NCI-H510A treated with DMSO at 0.1 percent for 48 hours (cell line): ENCODE results near the gene FGD4.

ENCODE experiments used
- DNase-seq: peaks from one replicate; lab custom pipeline; 2025; lab: John Stamatoyannopoulos, UW

FGD4 gene

DNA sequence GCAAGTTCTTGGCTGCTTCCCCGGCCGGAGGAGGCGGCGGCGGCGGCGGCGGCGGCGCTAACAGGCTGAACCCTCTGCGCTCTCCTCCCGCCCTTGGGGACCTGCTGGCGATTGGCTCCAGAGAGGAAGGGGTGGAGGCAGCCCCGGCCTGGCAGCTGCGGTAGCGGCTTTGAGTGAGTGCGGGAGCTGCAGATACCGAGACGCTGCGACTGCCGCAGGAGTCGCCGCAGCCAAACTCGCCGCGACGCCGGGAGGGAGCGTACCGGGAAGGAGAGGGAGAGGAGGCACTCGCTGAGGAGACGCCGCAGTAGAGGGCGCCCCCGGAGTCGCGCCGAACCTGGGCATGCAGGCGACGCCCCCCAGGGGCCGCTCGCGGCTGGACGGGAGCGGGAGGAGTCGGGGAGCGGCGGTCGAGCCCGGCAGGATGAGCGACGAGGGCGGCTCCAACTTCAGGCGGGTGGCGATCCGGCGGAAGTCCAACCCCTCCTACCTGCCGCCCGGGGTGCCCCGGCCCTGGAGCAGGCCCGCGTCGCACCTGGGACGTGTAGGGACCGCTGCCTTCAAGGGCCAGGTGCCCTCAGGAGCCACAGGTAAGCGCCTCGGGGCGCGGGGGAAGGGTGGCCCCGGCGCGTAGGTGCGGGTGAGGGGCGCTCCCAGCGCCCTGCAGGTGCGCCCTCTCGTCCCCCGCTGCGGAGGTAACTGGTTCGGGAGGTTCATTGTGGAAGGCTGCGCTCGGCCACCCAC is at the start of gene FGD4:
Gene FGD4, plus strand, starts transcription at position 189 of the 744 bp plus-strand sequence.
- peak; percentile 74 for DNase-seq

DNA sequence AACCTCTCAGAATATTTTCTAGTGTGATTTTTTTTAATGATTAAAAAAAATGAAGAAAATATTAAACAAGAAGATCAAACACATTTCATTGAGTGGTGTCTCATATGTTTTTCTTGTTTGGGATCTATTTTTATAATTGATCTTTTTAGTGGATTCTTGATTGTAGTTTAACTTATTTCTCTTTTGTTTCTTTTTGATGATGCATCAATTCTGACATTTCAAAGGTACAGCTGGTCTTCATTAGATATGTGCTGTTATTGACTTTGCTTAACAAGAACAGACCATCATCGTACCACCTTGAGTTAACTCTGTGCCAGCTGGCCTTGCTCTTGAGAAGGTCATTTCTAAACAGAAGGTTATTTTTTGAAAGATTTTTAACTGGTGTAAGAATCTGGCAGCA is 45.8 kb upstream of the FGD4 start:
- no peak for DNase-seq

DNA sequence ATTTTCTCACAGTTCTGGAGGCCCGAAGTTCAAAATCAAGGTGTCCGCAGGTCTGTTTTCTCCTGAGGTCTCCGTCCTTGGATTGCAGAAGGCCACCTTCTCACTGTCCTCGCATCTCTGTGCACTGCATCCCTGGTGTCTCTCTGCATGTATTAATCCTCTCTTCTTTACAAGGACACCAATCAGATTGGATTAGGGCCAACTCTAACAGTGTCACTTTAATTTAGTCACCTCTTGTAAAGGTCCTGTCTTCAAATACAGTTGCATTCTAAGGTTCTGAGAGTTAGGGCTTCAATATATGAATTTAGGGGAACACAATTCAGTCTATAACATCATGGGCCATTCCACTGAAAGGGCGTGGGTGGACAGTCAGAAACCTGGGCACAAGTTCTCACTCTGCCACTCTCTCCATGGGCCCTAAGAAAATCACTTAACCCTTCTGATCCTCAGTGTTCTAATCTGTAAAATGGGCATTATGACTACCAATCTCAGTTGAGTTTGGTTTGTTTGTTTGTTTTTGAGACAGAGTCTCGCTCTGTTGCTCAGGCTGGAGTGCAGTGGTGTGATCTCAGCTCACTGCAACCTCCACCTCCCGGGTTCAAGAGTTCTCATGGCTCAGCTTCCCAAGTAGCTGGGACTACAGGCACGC is 41.6 kb upstream of the FGD4 start:
- no peak for DNase-seq

DNA sequence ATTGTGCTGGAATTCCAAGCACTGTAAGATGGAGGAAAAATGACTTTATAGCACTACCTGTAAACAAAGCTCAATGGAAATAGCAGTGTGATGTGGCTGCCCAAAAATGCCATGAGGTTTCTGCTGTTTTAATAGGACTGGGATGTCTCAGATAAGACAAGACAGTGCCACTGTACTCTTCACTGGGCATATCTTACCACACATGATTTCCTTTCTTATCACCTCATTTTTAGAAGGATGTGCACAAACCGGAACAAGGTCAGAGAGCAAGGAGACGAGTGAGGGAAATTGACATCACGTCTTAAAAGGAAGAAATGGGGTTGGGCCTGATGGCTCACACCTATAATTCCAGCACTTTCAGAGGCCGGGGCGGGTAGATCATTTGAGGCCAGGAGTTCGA is 38.4 kb upstream of the FGD4 start:
- no peak for DNase-seq

DNA sequence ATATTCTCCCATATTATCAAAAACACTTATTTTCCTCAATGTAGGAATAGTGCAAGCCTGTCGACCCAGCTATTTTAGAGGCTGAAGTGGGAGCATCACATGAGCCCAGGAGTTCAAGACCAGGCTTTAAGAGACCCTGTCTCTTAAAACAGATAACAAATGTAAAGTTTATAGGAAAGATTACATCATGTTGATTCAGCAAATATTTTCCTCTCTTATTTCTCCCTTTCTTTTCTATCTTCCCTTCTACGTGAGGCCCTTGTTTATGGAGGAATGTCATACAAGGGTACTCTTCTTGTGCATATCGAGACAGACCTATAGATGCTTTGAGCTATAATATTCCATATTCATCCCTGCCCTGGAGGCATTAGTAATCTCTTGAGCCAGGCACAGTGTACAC is 36.5 kb upstream of the FGD4 start:
- no peak for DNase-seq

DNA sequence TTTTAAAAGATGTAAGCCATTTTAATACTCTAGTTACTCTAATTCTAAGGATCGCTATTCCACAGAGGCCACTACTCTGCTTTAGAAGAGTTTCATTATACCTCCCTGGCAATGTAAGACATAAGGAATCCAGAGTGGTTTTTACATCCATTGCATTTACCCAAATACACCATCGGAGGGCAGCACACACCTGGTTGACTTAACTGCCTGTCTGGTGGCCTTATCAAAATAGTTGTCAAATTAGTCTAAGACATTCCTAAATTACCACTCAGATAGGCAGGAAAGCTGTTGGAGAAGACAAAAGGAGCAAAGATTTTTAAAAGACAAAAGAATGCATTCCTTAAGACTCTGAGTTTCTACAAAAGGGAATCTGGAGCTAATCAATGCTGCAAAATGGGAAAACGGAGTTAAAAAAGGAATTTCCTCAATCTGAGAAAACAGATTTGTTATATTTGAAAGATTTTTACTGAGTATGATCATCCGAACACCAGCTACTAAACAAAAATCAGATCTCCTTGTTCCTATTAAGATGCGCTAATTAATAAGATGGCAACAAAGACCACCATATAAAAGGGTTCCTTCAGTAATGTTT is 33.8 kb upstream of the FGD4 start:
- peak; percentile 48 for DNase-seq

DNA sequence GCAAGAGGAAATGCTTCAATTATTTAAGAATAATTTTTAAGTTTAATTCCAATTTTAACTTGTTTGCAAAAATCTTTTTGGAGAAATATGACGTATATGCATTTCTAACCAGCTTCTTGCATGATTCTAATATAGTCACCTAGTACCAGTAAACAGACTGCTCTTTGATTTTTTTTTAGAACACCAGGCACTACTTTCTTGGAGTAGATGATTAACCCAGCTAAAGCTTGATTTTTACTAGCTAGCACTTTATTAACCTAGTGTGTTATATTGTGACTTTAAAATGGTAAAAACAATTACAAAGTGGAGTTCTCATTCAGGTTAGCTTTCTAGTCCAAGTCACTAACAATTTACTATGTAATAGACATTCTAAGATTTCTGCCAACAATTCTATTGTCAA is 32.6 kb upstream of the FGD4 start:
- no peak for DNase-seq

DNA sequence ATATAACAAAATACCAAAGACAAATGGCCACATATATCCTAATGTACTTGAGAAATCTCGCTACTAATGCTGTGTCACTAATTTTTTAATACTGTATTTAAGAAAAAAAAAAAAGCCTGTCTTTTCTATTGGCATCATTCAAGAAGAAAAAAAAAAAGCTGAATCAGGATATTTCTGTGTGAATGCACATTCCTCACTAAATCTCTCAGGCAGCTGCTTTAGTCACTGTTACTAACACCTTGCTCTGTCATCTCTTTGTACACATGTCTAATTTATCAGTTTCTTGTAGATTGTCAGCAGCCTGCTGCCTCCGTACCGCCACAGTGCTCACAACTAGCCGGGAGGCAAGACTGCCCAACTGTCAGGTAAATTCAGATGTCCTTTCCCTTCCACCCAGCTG is 32.0 kb upstream of the FGD4 start:
- DNase-seq, result no peak

DNA sequence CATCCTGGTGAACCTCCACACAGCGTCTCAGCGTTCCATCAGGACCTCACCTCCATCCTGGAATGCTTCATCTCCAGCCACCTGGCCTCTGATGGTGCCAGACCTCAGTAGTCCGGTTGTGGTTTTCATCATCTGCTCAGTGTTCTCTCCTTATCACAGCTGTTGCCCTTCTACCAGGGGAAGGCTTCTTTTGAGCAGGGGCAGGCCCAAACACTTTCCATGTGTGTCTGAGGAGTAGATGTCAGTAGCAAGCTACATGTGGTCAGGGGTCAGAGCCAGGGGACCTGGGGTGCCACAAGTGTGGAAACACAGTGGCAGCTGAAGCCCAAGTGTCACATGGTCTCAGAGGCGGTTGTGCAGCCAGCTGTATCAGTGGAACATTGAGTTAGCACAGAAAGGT is 30.2 kb upstream of the FGD4 start:
- no peak for DNase-seq

DNA sequence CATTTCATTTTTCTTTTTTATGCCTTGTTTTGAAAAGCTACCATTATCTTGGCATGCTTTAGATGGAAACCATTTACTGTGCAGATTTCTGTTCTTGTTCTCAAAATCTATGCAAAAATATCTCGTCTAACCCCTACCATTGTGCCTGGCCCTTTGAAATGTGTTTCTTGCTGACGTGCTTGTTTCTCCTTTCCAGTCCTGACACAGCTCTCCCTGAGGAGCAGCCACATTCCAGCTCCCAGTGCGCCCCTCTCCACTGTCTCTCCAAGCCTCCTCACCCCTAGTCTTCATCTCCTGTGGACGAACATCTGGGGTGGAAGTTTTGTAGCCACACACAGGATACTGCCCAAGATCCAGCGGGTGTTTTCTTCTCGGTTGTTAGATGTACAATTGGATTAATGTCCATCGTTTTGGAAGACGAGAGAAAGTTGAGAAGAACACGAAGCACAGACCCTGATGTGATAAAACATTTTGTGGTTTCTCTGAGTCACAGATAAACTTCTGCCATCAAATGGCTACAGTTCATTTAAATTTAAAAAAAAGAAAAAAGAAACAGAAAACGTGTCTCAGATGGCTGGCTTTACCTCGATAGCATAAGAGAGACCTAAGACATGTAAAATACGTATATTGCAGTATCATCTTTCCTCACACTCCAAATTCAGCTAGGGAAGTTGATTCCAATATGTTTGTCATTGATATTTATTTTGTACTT is 21.9 kb upstream of the FGD4 start:
- DNase-seq, result no peak

DNA sequence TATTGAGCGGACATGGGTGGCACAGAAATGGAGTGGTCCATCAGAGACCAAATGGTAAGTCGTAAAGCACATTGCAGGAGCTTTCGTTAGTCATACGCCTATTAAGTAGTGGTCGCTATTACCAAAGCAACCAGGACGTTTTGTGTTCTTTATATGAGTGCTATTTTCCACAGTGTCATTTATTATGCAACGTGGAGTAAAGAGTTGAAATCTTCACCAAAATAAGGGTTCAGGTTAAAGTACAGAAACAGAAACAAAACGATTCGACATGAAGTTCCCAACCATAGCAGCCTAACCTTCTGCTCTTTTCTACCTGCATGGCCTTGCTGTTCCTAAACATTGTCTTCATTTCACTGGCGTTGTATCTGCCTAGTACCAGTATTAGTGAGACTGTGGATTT is 20.1 kb upstream of the FGD4 start:
- no peak for DNase-seq

DNA sequence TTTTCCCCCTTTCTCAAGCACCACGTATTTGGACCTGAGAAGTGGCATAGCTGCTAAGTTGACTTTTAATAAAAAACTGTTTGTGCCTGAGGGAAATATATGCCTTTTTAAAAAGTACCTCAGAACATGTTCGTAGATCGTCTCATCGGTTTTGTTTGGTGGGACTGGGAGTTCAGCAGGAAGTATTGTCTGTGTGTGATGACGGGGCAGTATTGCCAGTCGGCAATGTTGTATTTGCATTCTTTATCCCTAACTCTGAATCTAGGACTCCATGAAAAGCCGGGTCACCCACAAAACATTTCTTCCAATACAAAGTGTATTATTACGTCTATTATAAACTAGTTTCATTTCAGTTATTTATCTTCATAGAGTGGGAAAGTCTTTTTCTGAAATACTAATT is 19.7 kb upstream of the FGD4 start:
- no peak for DNase-seq

DNA sequence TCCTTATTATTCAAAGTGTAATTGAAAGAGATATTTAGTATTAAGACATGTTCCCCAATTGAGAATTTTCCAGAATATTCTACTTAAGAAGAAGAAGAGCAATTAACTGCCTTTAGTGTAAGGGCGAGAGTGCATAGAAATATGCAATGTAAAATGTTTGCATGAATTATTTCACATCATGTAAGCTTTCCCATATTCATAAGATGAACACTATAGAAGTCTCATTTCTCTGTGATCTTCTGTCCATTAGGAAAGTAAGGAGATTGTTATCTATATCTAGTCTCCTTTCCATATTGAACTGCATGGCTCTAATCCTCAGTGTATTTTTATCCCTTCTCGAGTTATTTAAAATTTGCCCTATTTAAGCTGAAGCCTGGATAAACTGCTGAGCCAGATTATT is 17.1 kb upstream of the FGD4 start:
- DNase-seq, result no peak

DNA sequence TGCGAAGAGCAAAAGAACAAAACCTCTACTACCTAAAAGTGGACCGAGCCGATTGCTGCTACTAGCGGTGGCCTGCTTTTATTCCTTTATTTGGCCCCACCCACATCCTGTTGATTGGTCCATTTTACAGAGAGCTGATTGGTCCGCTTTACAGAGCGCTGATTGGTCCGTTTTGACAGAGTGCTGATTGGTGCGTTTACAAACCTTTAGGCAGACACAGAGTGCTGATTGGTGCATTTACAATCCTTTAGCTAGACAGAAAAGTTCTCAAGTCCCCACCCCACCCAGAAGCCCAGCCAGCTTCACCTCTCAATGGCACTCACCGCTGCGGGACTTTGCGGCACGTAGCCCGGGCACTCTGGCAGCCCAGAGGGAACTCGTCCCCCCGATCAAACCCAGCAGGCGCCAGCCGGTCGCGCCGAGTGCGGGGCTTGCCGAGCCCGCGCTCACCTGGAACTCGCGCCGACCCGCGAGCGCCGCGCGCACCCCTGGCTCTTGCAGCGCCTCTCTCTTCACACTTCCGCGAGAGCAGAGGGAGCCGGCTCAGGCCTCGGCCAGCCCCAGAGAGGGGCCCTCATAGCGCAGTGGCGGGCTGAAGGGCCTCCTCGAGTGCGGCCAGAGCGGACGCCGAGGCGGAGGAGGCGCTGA is 8.7 kb upstream of the FGD4 start:
- no peak for DNase-seq

DNA sequence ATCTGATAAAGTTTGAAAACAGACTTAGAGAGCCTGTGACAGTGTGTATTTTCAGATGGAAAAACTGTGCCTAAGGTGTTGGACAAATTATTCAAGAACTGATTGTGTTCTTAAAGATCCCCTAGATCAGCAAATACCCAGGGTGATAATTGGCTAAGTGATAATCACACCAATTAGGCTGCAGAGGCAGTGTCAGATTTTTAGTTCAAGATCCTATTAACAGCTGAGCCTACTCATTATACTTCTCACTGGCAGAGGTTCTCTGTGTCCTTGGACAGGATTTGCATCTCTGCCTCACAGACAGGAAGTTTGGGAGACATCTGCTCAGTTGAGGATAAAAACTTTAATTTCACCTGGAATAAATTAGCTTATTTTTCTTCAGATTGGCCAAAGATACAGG is 4.3 kb upstream of the FGD4 start:
- no peak for DNase-seq

DNA sequence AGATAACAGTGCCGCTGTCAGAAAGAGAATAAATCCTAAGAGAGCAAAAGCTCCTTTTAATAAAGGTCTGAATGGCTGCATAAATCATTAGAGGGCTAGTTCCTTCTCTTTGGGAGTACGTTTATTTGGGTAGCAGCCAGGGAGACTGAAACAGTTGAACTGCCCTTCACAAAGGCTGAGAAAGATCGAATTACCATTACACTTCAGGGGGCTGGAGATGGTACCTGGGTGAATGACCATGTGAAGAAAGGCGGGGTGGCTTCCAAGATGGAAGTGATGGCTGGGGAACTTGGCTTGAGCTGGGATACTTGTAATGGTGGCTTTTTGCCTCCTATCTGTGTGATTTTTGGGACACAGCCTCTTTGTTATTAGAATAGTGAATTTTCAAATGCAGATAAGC is 1.7 kb upstream of the FGD4 start:
- no peak for DNase-seq

DNA sequence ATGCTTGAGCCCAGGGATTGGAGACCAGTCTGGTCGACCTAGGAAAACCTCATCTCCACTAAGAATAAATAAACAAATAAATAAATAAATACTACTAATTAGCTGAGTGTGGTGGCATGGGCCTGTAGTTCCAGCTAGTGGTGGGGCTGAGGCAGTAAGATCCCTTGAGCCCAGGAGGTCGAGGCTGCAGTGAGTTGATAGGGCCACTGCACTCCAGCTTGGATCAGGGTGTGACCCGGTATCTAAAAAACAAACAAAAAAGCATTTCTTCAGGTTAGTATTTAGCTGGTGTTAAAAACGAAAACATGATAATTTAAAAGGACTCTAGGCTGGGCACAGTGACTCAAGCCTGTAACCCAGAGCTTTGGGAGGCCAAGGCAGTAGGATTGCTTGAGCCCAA is 1.2 kb upstream of the FGD4 start:
- no peak for DNase-seq

DNA sequence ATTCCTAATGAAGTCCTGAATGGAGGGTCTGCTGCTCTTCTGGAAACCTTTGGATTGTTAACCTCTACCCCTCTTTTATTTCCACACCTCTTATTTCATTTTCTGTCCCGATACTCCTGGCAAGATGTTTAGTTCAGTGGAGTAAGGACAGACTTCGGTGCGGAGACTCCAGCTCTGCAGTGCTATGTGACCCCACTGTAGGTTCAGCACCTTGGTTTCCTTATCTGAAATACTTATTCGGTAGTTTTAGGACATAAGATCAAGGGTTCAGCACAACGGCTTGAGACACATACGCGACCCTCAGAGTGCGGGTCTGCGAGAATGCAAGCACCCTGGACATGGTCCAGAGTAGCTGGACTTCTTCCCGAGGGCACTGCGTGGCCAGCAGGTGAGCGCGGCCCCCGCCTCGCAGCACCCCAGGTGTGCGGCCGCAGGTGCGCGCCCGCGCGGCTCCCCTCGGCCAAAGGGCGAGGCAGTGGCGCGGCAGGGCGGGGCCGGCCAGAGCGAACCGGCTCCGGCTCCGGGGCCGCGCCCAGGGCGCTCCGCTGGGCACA is 465 bp upstream of the FGD4 start:
- peak; percentile 74 for DNase-seq

DNA sequence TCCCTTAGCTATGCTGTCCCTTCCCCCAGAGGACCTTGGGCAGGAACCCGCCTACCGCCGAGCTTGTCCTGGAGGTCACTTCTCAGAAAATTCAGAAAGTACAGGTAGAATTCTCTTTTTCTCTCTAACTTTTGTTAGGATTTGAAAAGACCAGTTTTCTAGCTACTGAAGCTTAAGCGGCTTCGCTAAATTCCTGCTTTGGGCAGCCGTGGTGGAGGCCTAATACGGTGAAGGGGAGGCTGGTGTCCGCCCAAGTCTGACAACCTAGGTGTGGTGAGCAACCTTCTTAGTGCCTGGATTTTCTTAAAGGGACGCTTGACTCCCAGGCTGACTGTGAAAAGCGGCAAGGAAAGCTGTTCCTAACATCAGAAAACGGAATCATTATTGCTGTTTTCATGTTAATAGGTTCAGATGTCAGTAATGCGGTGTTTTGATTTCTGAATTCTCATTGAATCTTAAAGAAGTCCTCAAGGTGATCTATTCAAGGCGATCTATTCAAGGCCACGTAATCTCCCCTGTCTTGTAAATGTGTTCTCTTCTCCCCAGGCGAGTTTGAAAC is 835 bp downstream of the FGD4 start:
- no peak for DNase-seq

DNA sequence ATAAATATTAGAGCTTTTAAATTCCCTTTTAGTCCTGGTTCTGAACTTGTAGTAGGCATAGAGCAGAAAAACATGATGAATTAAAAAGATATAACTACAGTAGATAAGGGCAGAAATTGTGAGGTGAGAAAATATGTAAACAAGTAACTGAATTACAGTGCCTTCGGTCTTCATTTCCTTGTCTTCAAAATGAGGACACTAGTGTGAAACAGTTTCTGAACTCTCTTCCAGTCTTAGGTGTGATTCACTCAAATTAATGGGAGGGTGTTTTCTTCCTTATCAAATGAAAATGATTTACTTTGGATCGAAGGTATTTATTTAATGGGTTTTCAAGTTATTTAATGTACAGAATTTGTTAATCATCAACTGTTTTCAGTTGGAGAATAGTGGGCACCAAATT is 1.5 kb downstream of the FGD4 start:
- no peak for DNase-seq

DNA sequence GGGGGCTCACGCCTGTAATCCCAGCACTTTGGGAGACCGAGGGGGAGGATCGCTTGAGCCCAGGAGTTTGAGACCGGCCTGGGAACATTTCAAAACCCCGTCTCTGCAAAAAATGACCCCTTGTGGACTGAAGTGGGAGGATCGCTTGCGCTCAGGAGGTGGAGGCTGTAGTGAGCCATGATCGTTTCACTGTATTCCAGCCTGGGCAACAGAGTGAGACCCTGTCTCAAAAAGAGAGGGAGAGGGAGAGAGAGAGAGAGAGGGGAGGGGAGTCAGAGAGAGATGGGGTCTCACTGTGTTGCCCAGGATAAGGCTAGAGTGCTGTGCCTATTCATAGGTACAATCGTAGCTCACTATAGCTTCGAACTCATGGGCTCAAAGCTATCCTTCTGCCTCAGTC is 2.8 kb downstream of the FGD4 start:
- DNase-seq, result no peak

DNA sequence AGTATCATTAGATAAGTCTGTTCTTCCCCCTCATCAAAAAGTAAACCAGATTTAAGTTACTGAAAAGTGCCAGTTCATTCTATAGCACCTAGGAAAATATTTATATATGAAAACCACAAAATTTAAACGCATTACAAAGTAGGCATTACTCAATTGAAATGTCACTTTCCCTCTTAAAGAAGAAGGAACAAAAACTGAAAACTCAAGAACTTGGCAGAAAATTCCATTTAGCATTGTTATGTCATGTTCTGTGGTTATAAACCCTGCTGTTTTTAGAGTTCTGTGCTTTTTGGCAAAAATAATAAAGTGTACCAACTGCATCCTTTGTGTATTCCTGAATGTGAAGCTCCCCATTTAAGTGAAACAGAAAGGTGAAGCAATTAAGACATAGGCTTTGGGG is 3.6 kb downstream of the FGD4 start:
- no peak for DNase-seq
